H9 (cell line): ENCODE data around the gene DENND1A. TPM values are rescaled to one million over a fixed set of nuclear protein-coding genes. Genes with fewer than 3 reads are reported as not detected.

Experiments used
- DNase-seq: peaks from one replicate; pipeline ENCODE4 v3.0.0-alpha.2; 2017
- H2AFZ ChIP-seq: one replicate; pipeline ENCODE4 v1.6.1; 2013; ENCODE audit warnings: mild to moderate bottlenecking, low read length, control low read depth, moderate library complexity
- H2AK5ac ChIP-seq: 2 replicates; pipeline ENCODE4 v1.6.1; 2013; ENCODE audit warnings: low read length, control low read depth, mixed read lengths; ENCODE audit not compliant: insufficient read length
- H2BK120ac ChIP-seq: one replicate; pipeline ENCODE4 v1.6.1; 2013; ENCODE audit warnings: low read depth, mild to moderate bottlenecking, low read length, control low read depth, inconsistent platforms; ENCODE audit not compliant: poor library complexity, severe bottlenecking
- H2BK12ac ChIP-seq: 2 replicates; pipeline ENCODE4 v1.6.1; 2013; ENCODE audit warnings: low read length, control low read depth, mixed read lengths, low read depth; ENCODE audit not compliant: insufficient read length
- H2BK15ac ChIP-seq: 2 replicates; pipeline ENCODE4 v1.6.1; 2013; ENCODE audit warnings: low read depth, low read length, control low read depth
- H2BK20ac ChIP-seq: one replicate; pipeline ENCODE4 v1.6.1; 2013; ENCODE audit warnings: low read depth, mild to moderate bottlenecking, low read length, control low read depth, inconsistent platforms; ENCODE audit not compliant: poor library complexity, severe bottlenecking
- H2BK5ac ChIP-seq: 2 replicates; pipeline ENCODE4 v1.6.1; 2013; ENCODE audit warnings: low read length, control low read depth, mixed read lengths; ENCODE audit not compliant: insufficient read length
- H3K14ac ChIP-seq: 2 replicates; pipeline ENCODE4 v1.6.1; 2013; ENCODE audit warnings: low read length, control low read depth; ENCODE audit not compliant: insufficient read depth
- H3K18ac ChIP-seq: 2 replicates; pipeline ENCODE4 v1.6.1; 2013; ENCODE audit warnings: low read depth, mild to moderate bottlenecking, mixed read lengths, low read length, control low read depth; ENCODE audit not compliant: insufficient read length
- H3K23ac ChIP-seq: 2 replicates; pipeline ENCODE4 v1.6.1; 2013; ENCODE audit warnings: low read length, control low read depth, mixed read lengths, low read depth; ENCODE audit not compliant: insufficient read length
- H3K23me2 ChIP-seq: 2 replicates; pipeline ENCODE4 v1.6.1; 2013; ENCODE audit warnings: low read depth, mild to moderate bottlenecking, mixed read lengths, low read length, control low read depth; ENCODE audit not compliant: insufficient read length, poor library complexity, severe bottlenecking
- H3K27ac ChIP-seq: 2 replicates; pipeline ENCODE4 v1.5.1; 2013; ENCODE audit warnings: low read length, control low read depth, mixed read lengths, low read depth; ENCODE audit not compliant: insufficient read length
- H3K27me3 ChIP-seq: 2 replicates; pipeline ENCODE4 v1.6.1; 2013; ENCODE audit warnings: low read length, control low read depth, inconsistent platforms; ENCODE audit not compliant: insufficient read depth
- H3K4ac ChIP-seq: 2 replicates; pipeline ENCODE4 v1.6.1; 2013; ENCODE audit warnings: low read depth, mild to moderate bottlenecking, control low read depth, inconsistent platforms, low read length, moderate library complexity
- H3K4me1 ChIP-seq: 2 replicates; pipeline ENCODE4 v1.6.1; 2013; ENCODE audit warnings: low read length, control low read depth, inconsistent platforms; ENCODE audit not compliant: insufficient read depth
- H3K4me2 ChIP-seq: 2 replicates; pipeline ENCODE4 v1.6.1; 2013; ENCODE audit warnings: low read length, control low read depth, mixed read lengths; ENCODE audit not compliant: insufficient read length, insufficient read depth
- H3K56ac ChIP-seq: 2 replicates; pipeline ENCODE4 v1.6.1; 2013; ENCODE audit warnings: low read depth, mild to moderate bottlenecking, mixed read lengths, low read length, control low read depth; ENCODE audit not compliant: insufficient read length
- H3K79me1 ChIP-seq: 2 replicates; pipeline ENCODE4 v1.6.1; 2013; ENCODE audit warnings: low read depth, mild to moderate bottlenecking, moderate library complexity, low read length, control low read depth, inconsistent platforms; ENCODE audit not compliant: insufficient read depth, poor library complexity, severe bottlenecking
- H3K79me2 ChIP-seq: 2 replicates; pipeline ENCODE4 v1.6.1; 2013; ENCODE audit warnings: low read length, control low read depth, inconsistent platforms; ENCODE audit not compliant: insufficient read depth
- H3K9ac ChIP-seq: 2 replicates; pipeline ENCODE4 v1.6.1; 2013; ENCODE audit warnings: low read length, control low read depth, mixed read lengths; ENCODE audit not compliant: insufficient read length; ENCODE audit errors: extremely low read depth
- H3K9me3 ChIP-seq: one replicate; pipeline ENCODE4 v1.6.1; 2013; ENCODE audit warnings: low read depth, low read length, inconsistent platforms; ENCODE audit not compliant: control insufficient read depth
- H3T11ph ChIP-seq: one replicate; pipeline ENCODE4 v1.6.1; 2013; ENCODE audit warnings: mild to moderate bottlenecking, low read length, control low read depth, inconsistent platforms
- H4K20me1 ChIP-seq: one replicate; pipeline ENCODE4 v1.6.1; 2013; ENCODE audit not compliant: control insufficient read depth, insufficient read length, insufficient read depth
- H4K5ac ChIP-seq: 2 replicates; pipeline ENCODE4 v1.6.1; 2013; ENCODE audit warnings: low read depth, mild to moderate bottlenecking, mixed read lengths, low read length, control low read depth; ENCODE audit not compliant: insufficient read length
- H4K8ac ChIP-seq: replicated peaks from 2 replicates; pipeline ENCODE4 v1.6.1; 2013; ENCODE audit warnings: low read length, control low read depth, mixed read lengths, low read depth; ENCODE audit not compliant: insufficient read length
- H4K91ac ChIP-seq: 2 replicates; pipeline ENCODE4 v1.6.1; 2013; ENCODE audit warnings: low read depth, mild to moderate bottlenecking, moderate library complexity, mixed read lengths, low read length, control low read depth; ENCODE audit not compliant: insufficient read length
- H3K27ac Mint-ChIP-seq, 3 experiments: 2 replicates in 2 of 3; 3 replicates in 1 of 3; pipeline ENCODE4 v1.8.0; 2020 to 2021; ENCODE audit warnings: mixed read lengths in 3 of 3, mild to moderate bottlenecking in 1 of 3, moderate library complexity in 1 of 3
- H3K27me3 Mint-ChIP-seq: 2 replicates; pipeline ENCODE4 v1.8.0; 2021; ENCODE audit warnings: low read depth, mild to moderate bottlenecking, moderate library complexity, mixed read lengths
- H3K36me3 Mint-ChIP-seq, 3 experiments: 2 replicates in 2 of 3; 3 replicates in 1 of 3; pipeline ENCODE4 v1.8.0; 2020 to 2021; ENCODE audit warnings: low read depth in 3 of 3, mixed read lengths in 3 of 3; ENCODE audit not compliant: insufficient read depth in 1 of 3
- H3K4me1 Mint-ChIP-seq, 2 experiments: 2 replicates each; pipeline ENCODE4 v1.8.0; 2020; ENCODE audit warnings: mixed read lengths in 2 of 2
- H3K4me3 Mint-ChIP-seq, 2 experiments: 2 replicates in 1 of 2; 3 replicates in 1 of 2; pipeline ENCODE4 v1.8.0; 2020 to 2021; ENCODE audit warnings: mild to moderate bottlenecking in 2 of 2, mixed read lengths in 2 of 2, moderate library complexity in 1 of 2
- H3K9me3 Mint-ChIP-seq, 2 experiments: 2 replicates in 1 of 2; 3 replicates in 1 of 2; pipeline ENCODE4 v1.8.0; 2020; ENCODE audit warnings: mild to moderate bottlenecking in 2 of 2, mixed read lengths in 2 of 2, moderate library complexity in 1 of 2
- CTCF ChIP-seq: fragments of 200-600 bp; sonication (generic); conservative IDR thresholded peaks from 3 replicates; pipeline ENCODE4 v1.8.0; 2021; ENCODE audit warnings: antibody characterized with exemption, mild to moderate bottlenecking
- WGBS: extraction: QIAGEN DNeasy Blood & Tissue Kit; methylation state at CpG from one replicate; pipeline ENCODE4 v1.1.7; 2013; ENCODE audit warnings: missing lambda C conversion rate, low lambda C conversion rate, mixed read lengths; ENCODE audit not compliant: insufficient read length; ENCODE audit errors: extremely low coverage; 5-methylcytosine and 5-hydroxymethylcytosine counted together
- total RNA-seq: library from RNA; stranded (reverse); gene quantifications from 2 replicates; pipeline ENCODE4 v1.2.1, GENCODE V29; 2021

DENND1A gene
- total RNA-seq, 1 experiment from 2014 or later = 20.4 TPM

- Histone ChIP-seq H3K4ac (no peak overlapping the region), H2AK5ac (no peak overlapping the region), H2BK12ac (no peak overlapping the region), H3K79me1 (no peaks in the 10 kb centered on the region), H2AFZ (no peak overlapping the region), H3K4me2 (no peak overlapping the region), H3T11ph (no peak overlapping the region), H3K27me3 (no peaks in the 10 kb centered on the region), H2BK15ac (no peak overlapping the region), H2BK5ac (no peak overlapping the region), H3K23me2 (no peaks in the 10 kb centered on the region), H3K23ac (no peak overlapping the region), H3K56ac (no peak overlapping the region), H3K18ac (no peak overlapping the region), H3K14ac (no peak overlapping the region), H4K5ac (no peak overlapping the region), H4K8ac (no peak overlapping the region), H3K79me2 (no peaks in the 10 kb centered on the region), H4K91ac (no peak overlapping the region), H3K9ac (no peak overlapping the region), H3K9me3 (no peaks in the 10 kb centered on the region), H4K20me1 (no peaks in the 10 kb centered on the region), H2BK120ac (no peak overlapping the region), H3K27ac (no peak overlapping the region), H2BK20ac (no peak overlapping the region), H3K4me1 (no peaks in the 10 kb centered on the region; the same call in 1 of the 2 replicates)
- Mint-ChIP-seq H3K27me3 (no peaks in the 10 kb centered on the region), H3K9me3 (no peaks in the 10 kb centered on the region), H3K4me3 (no peak overlapping the region), H3K36me3 (no peaks in the 10 kb centered on the region), H3K27ac (no peak overlapping the region), H3K4me1 (peaks cover 15 to 27% of the 10 kb centered on the region in 2 experiments)
- WGBS = no CpG with 5 or more reads among the region's 7 CpGs
- no peak for DNase-seq
- no peak for TF ChIP-seq CTCF
Observed at GRCh38 chr9:123776708-123777537, 153.0 kb downstream of the DENND1A start.
